Measurements from ENCODE around the gene SON. TPM values are rescaled to one million over a fixed set of nuclear protein-coding genes. Genes with fewer than 3 reads are reported as not detected.
"Not testable (repeated sequence)": the region's sequence is repeated elsewhere in the genome, so short reads cannot be mapped to it uniquely, and the experiment has no call there.

SON gene
- total and polyA plus RNA-seq, 10 donors, result 89.0 to 427 (median 353) TPM

GRCh38 chr21:33567914-33568313, 25.1 kb downstream of the SON start:
- no peak for DNase-seq
- no peak for TF ChIP-seq CTCF (IDR thresholded peaks at IDR 0.05 in 8 of 11, conservative IDR thresholded peaks at IDR 0.05 in 3 of 11)
- no peak for TF ChIP-seq POLR2AphosphoS5 (IDR thresholded peaks at IDR 0.05)
- TF ChIP-seq POLR2A (IDR thresholded peaks at IDR 0.05), result no peak
- H3K4me1 ChIP-seq, result peaks cover 0 to 58% (median 18%) of the 10 kb centered on the region in 6 donors
- H3K9me3 ChIP-seq, result no peaks in the 10 kb centered on the region
- H3K27me3 ChIP-seq (replicated peaks in 1 of 7), result no peaks in the 10 kb centered on the region
- 52 to 82% (median 69%) methylated on average over 6 of the region's 6 CpGs for WGBS, 5 donors
- peak overlapping the region in 1 of 8 donors; percentile 32 for H3K27ac ChIP-seq
- H3K4me3 ChIP-seq, result no peak overlapping the region
- intact Hi-C loops (cut with DNase I; ENCODE audit: low total_unique reads), result no loop called here
- peaks cover 0 to 97% (median 66%) of the 10 kb centered on the region in 6 donors for H3K36me3 ChIP-seq

- Histone ChIP-seq H3K4me3 (no peak overlapping the region), H3K9me3 (no peaks in the 10 kb centered on the region)
- WGBS, 5 donors, result 76 to 87% (median 83%) methylated on average over 2 of the region's 2 CpGs
Observed at GRCh38 chr21:33568448-33568847, 25.6 kb downstream of the SON start.

GRCh38 chr21:33569991-33570390, 27.2 kb downstream of the SON start:
- H3K36me3 ChIP-seq, result peaks cover 4 to 97% (median 70%) of the 10 kb centered on the region in 6 donors
- 93 to 96% (median 95%) methylated on average over 5 of the region's 5 CpGs for WGBS, 5 donors
- no peaks in the 10 kb centered on the region for H3K27me3 ChIP-seq (replicated peaks in 1 of 7)
- no peak overlapping the region for H3K27ac ChIP-seq
- intact Hi-C loops (cut with DNase I; ENCODE audit: low total_unique reads), result no loop called here
- DNase-seq, result no peak
- no peak overlapping the region for H3K4me3 ChIP-seq
- peaks cover 0 to 47% (median 13%) of the 10 kb centered on the region in 6 donors for H3K4me1 ChIP-seq
- no peaks in the 10 kb centered on the region for H3K9me3 ChIP-seq
- TF ChIP-seq CTCF (IDR thresholded peaks at IDR 0.05 in 8 of 11, conservative IDR thresholded peaks at IDR 0.05 in 3 of 11) (no peak), POLR2A (IDR thresholded peaks at IDR 0.05) (no peak), POLR2AphosphoS5 (IDR thresholded peaks at IDR 0.05) (no peak)

More at GRCh38 chr21:33568448-33568847, 25.6 kb downstream of the SON start:
- H3K27me3 ChIP-seq (replicated peaks in 1 of 7), result no peaks in the 10 kb centered on the region
- intact Hi-C loops (cut with DNase I; ENCODE audit: low total_unique reads), result no loop called here
- H3K36me3 ChIP-seq, result peaks cover under 1 to 97% (median 66%) of the 10 kb centered on the region in 6 donors
- no peak for DNase-seq
- H3K4me1 ChIP-seq, result peaks cover 0 to 53% (median 16%) of the 10 kb centered on the region in 6 donors
- peak overlapping the region in 1 of 8 donors; percentile 32 for H3K27ac ChIP-seq
- TF ChIP-seq CTCF (IDR thresholded peaks at IDR 0.05 in 8 of 11, conservative IDR thresholded peaks at IDR 0.05 in 3 of 11) (no peak), POLR2AphosphoS5 (IDR thresholded peaks at IDR 0.05) (no peak), POLR2A (IDR thresholded peaks at IDR 0.05) (no peak)

- intact Hi-C loops (cut with DNase I; ENCODE audit: low total_unique reads), result no loop called here
- H3K27ac ChIP-seq, result no peak overlapping the region
- 70 to 93% (median 79%) methylated on average over 3 of the region's 3 CpGs for WGBS, 5 donors
- no peaks in the 10 kb centered on the region for H3K9me3 ChIP-seq
- H3K4me1 ChIP-seq, result peaks cover 0 to 36% (median 11%) of the 10 kb centered on the region in 6 donors
- TF ChIP-seq POLR2AphosphoS5 (IDR thresholded peaks at IDR 0.05), result peak in 1 of 3 donors; percentile 7
- no peak for TF ChIP-seq CTCF (IDR thresholded peaks at IDR 0.05 in 8 of 11, conservative IDR thresholded peaks at IDR 0.05 in 3 of 11)
- no peak overlapping the region for H3K4me3 ChIP-seq
- peaks cover 4 to 100% (median 82%) of the 10 kb centered on the region in 6 donors for H3K36me3 ChIP-seq
- DNase-seq, result no peak
- H3K27me3 ChIP-seq (replicated peaks in 1 of 7), result no peaks in the 10 kb centered on the region
Observed at GRCh38 chr21:33572350-33572749, 29.5 kb downstream of the SON start.

GRCh38 chr21:33576741-33577141, 33.9 kb downstream of the SON start:
- H3K27me3 ChIP-seq (replicated peaks in 1 of 7); H3K27ac ChIP-seq; DNase-seq; H3K4me3 ChIP-seq; H3K9me3 ChIP-seq; intact Hi-C loops (cut with DNase I; ENCODE audit: low total_unique reads): not testable (repeated sequence)
- Histone ChIP-seq H3K36me3 (peaks cover 4 to 83% (median 57%) of the 10 kb centered on the region in 6 donors), H3K4me1 (peaks cover 0 to 14% (median 0%) of the 10 kb centered on the region in 6 donors)
- WGBS, 5 donors, result 42 to 85% (median 51%) methylated on average over 2 of the region's 2 CpGs
